Panc1 (cell line): ENCODE measurements around the gene PIGZ.

Experiments used
- POLR2AphosphoS5 ChIP-seq: IDR thresholded peaks from 2 replicates; pipeline ENCODE4 v1.6.1; 2012; ENCODE audit warnings: mild to moderate bottlenecking, low read depth, low read length, moderate library complexity
- SIN3A ChIP-seq: IDR thresholded peaks from 2 replicates; pipeline ENCODE4 v1.6.1; 2012; ENCODE audit warnings: low read depth, mild to moderate bottlenecking, low read length, moderate library complexity, borderline replicate concordance; ENCODE audit not compliant: insufficient read depth
- TCF7L2 ChIP-seq: IDR thresholded peaks from 2 replicates; pipeline ENCODE4 v1.6.1; 2011; ENCODE audit warnings: mild to moderate bottlenecking, low read depth, low read length, inconsistent platforms
- TF ChIP-seq, protein P1 (sequence below): fragments of 450-650 bp; IDR thresholded peaks from 2 replicates; pipeline ENCODE4 v1.5.1; 2017; ENCODE audit warnings: mild to moderate bottlenecking
- TF ChIP-seq, protein P2 (sequence below), 2 experiments: IDR thresholded peaks; 2 replicates each; pipeline ENCODE4 v1.6.1; 2011 to 2012; ENCODE audit warnings: low read depth in 2 of 2, control low read depth in 1 of 2, low read length in 1 of 2, mild to moderate bottlenecking in 1 of 2, moderate library complexity in 1 of 2; ENCODE audit not compliant: insufficient read depth in 1 of 2

DNA sequence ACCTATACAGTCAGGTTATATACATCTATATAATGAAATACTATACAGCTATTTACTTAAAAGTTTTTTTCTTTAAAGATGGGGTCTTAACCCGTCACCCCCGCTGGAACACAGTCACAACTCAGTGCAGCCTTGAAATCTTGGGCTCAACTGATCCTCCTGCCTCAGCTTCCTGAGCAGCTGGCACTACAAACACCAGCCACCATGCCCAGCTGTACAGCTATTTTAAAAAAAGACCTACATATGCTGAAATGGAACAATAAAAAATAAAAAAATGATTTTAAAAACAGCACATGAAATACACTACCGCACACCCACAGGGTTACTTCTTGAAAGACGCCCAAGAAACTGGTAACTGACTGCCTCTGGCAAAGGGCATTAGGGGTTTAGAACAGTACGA lies 30.1 kb downstream of the PIGZ start:
- TF ChIP-seq, protein P1, sequence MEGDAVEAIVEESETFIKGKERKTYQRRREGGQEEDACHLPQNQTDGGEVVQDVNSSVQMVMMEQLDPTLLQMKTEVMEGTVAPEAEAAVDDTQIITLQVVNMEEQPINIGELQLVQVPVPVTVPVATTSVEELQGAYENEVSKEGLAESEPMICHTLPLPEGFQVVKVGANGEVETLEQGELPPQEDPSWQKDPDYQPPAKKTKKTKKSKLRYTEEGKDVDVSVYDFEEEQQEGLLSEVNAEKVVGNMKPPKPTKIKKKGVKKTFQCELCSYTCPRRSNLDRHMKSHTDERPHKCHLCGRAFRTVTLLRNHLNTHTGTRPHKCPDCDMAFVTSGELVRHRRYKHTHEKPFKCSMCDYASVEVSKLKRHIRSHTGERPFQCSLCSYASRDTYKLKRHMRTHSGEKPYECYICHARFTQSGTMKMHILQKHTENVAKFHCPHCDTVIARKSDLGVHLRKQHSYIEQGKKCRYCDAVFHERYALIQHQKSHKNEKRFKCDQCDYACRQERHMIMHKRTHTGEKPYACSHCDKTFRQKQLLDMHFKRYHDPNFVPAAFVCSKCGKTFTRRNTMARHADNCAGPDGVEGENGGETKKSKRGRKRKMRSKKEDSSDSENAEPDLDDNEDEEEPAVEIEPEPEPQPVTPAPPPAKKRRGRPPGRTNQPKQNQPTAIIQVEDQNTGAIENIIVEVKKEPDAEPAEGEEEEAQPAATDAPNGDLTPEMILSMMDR = no peak
- TF ChIP-seq, protein P2, sequence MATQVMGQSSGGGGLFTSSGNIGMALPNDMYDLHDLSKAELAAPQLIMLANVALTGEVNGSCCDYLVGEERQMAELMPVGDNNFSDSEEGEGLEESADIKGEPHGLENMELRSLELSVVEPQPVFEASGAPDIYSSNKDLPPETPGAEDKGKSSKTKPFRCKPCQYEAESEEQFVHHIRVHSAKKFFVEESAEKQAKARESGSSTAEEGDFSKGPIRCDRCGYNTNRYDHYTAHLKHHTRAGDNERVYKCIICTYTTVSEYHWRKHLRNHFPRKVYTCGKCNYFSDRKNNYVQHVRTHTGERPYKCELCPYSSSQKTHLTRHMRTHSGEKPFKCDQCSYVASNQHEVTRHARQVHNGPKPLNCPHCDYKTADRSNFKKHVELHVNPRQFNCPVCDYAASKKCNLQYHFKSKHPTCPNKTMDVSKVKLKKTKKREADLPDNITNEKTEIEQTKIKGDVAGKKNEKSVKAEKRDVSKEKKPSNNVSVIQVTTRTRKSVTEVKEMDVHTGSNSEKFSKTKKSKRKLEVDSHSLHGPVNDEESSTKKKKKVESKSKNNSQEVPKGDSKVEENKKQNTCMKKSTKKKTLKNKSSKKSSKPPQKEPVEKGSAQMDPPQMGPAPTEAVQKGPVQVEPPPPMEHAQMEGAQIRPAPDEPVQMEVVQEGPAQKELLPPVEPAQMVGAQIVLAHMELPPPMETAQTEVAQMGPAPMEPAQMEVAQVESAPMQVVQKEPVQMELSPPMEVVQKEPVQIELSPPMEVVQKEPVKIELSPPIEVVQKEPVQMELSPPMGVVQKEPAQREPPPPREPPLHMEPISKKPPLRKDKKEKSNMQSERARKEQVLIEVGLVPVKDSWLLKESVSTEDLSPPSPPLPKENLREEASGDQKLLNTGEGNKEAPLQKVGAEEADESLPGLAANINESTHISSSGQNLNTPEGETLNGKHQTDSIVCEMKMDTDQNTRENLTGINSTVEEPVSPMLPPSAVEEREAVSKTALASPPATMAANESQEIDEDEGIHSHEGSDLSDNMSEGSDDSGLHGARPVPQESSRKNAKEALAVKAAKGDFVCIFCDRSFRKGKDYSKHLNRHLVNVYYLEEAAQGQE (IDR thresholded peaks at IDR 0.05; ENCODE audit: insufficient read depth in 1 of 2, low read depth in 2 of 2, low read length in 1 of 2) = no peak
- TF ChIP-seq POLR2AphosphoS5 = no peak
- TF ChIP-seq SIN3A = no peak
- no peak for TF ChIP-seq TCF7L2
